Coronary artery (tissue), 2 donors: ENCODE data around the gene DUSP22.

Experiments
- DNase-seq: peaks from one replicate; pipeline ENCODE4 v3.0.0-alpha.2; 2017; ENCODE audit warnings: low spot score
- H3K27ac ChIP-seq, 2 donors: fragments of 200-600 bp; sonication (generic); one replicate each; pipeline ENCODE4 v1.5.1; 2016 to 2019
- H3K4me3 ChIP-seq: fragments of 200-600 bp; sonication (generic); 2 replicates; pipeline ENCODE4 v1.5.1; 2016; ENCODE audit warnings: mild to moderate bottlenecking, moderate library complexity
- CTCF ChIP-seq: fragments of 200-600 bp; sonication (generic); IDR thresholded peaks from one replicate; pipeline ENCODE4 v1.5.1; 2019; ENCODE audit warnings: antibody characterized with exemption

DUSP22 gene

GRCh38 chr6:303263-303662 lies 11.0 kb downstream of the DUSP22 start:
- no peak for DNase-seq
- TF ChIP-seq CTCF = no peak
- Histone ChIP-seq H3K4me3 (no peak overlapping the region), H3K27ac (no peak overlapping the region)

DNA sequence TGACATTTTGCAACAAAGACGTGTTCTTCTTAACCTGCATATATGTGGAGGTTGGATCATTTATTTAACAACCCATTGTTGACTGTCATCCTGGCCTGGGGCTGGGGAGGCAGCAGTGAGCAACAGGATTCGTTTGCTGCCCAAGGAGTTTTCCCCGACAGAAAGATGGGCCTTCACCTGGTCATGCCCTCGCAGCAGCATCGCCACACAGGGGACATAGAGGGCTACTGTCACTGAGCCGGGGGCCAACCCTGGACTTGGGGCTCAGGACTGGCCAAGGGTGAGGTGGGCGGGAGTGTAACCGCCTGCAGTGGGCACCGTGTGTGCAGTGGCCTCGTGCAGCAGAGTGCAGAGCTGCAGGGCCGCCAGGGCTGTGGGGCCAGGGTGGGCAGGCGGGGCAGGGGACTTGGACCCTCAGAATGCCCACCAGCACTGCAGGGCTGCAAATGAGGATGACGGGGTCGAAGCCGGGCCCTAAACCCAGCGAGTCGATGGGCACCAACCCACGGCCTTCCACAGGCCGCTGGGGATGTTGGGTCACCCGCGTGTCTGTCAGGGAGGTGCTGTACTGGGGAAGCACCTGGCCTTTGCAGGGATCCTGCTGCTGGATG lies 11.8 kb downstream of the DUSP22 start:
- Histone ChIP-seq H3K27ac (no peak overlapping the region), H3K4me3 (no peak overlapping the region)
- TF ChIP-seq CTCF = no peak
- DNase-seq = no peak

DNA sequence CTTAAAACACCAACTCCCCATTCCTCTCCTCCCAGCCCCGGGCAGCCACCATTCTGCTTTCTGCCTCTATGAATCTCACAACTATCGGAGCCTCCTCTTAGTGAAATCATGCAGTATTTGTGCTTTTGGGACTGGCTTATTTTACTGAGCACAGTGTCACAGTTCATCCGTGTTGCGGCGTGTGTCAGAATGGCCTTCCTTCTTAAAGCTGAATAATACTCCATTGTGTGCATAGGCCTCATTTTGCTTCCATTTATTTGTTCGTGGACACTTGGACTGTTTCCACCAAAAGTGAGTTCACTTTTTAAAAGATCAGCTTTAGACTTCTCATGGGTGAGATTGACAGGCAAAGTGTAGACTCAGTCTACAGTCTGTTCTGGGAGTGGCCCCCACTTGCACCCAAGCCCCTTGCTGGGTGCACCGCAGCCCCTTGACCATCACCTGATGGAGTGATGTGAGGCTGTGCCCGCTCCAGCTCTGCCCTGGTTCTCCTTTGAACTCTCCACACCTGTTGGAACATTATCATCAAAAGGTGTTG lies 12.6 kb downstream of the DUSP22 start:
- no peak for TF ChIP-seq CTCF
- Histone ChIP-seq H3K4me3 (no peak overlapping the region), H3K27ac (no peak overlapping the region)
- DNase-seq = no peak

- TF ChIP-seq CTCF = no peak
- H3K27ac ChIP-seq = no peak overlapping the region
- H3K4me3 ChIP-seq = no peak overlapping the region
- no peak for DNase-seq
Measured at GRCh38 chr6:305371-306206, 13.3 kb downstream of the DUSP22 start.

GRCh38 chr6:306641-307061 lies 14.4 kb downstream of the DUSP22 start:
- Histone ChIP-seq H3K27ac (peak overlapping the region in 1 of 2 donors; percentile 7), H3K4me3 (no peak overlapping the region)
- DNase-seq = no peak
- no peak for TF ChIP-seq CTCF

- no peak for TF ChIP-seq CTCF
- no peak overlapping the region for H3K4me3 ChIP-seq
- H3K27ac ChIP-seq = peak overlapping the region in 1 of 2 donors; percentile 7
- no peak for DNase-seq
Measured at GRCh38 chr6:307065-307814, 15.0 kb downstream of the DUSP22 start.
